ENCODE results near the gene FZR1.

Gene FZR1

GRCh38 chr19:3505598-3506383, at the start of gene FZR1:
Gene FZR1, plus strand, starts transcription at chr19:3506311. Its CDS starts 16,679 bp downstream, at chr19:3522990.
- peak; percentile 100 for DNase-seq

GRCh38 chr19:3456925-3457527, 49.1 kb upstream of the FZR1 start:
- DNase-seq: no peak

GRCh38 chr19:3457528-3458228, 48.4 kb upstream of the FZR1 start:
- no peak for DNase-seq

GRCh38 chr19:3458229-3459088, 47.7 kb upstream of the FZR1 start:
- DNase-seq: no peak

GRCh38 chr19:3459089-3459881, 46.8 kb upstream of the FZR1 start:
- DNase-seq: peak; percentile 48

- DNase-seq: no peak
These were observed 46.0 kb upstream of the FZR1 start for GRCh38 chr19:3459965-3460582.

GRCh38 chr19:3462991-3463713, 43.0 kb upstream of the FZR1 start:
- DNase-seq: no peak

GRCh38 chr19:3463714-3464586, 42.2 kb upstream of the FZR1 start:
- no peak for DNase-seq

GRCh38 chr19:3464587-3465235, 41.4 kb upstream of the FZR1 start:
- DNase-seq: peak; percentile 27

- DNase-seq: no peak
These were observed 40.6 kb upstream of the FZR1 start for GRCh38 chr19:3465552-3465951.

- DNase-seq: no peak
These were observed 39.5 kb upstream of the FZR1 start for GRCh38 chr19:3466635-3467034.

- DNase-seq: no peak
These were observed 38.5 kb upstream of the FZR1 start for GRCh38 chr19:3467437-3468198.

- no peak for DNase-seq
These were observed 37.9 kb upstream of the FZR1 start for GRCh38 chr19:3468211-3468610.

GRCh38 chr19:3469638-3470499, 36.2 kb upstream of the FZR1 start:
- DNase-seq: no peak

GRCh38 chr19:3470500-3471128, 35.5 kb upstream of the FZR1 start:
- no peak for DNase-seq

- DNase-seq: no peak
These were observed 34.0 kb upstream of the FZR1 start for GRCh38 chr19:3471954-3472655.
